ENCODE data around the gene ITGAE. TPM values are rescaled to one million over a fixed set of nuclear protein-coding genes. Genes with fewer than 3 reads are reported as not detected.
A peak's percentile ranks its signal among the peaks of the same experiment; 100 is the strongest.

The ITGAE gene
- total and polyA plus RNA-seq, 5 donors from 2014 or later = 14.2 to 46.4 (median 36.9) TPM

GRCh38 chr17:3772764-3773163 lies 28.2 kb downstream of the ITGAE start:
- H3K9me3 Mint-ChIP-seq = no peaks in the 10 kb centered on the region

DNA sequence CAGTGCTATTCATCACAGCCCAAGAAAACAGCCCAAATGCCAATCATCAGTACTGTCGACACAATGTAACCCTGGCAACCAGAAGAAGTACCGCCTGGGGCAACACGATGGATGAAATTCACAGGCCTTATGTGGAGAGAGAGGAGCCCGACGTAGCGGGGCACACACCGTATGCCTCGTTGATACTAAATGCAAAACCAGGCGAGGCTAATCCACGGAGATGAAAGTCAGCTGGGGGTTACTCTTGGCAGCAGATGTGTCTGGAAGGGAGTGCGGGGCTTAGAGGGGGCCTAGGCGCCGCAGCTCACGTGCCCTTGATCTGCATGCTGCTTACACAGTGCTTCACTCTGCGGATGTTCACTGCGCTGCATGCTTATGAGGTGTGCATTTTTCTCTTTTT lies 29.8 kb downstream of the ITGAE start:
- ATAC-seq (ENCODE audit: low read depth in 2 of 2) (peak in 1 of 2 donors; percentile 40), DNase-seq (peak in 1 of 3 donors; percentile 40)
- no peak overlapping the region for H3K27ac ChIP-seq (ENCODE audit: insufficient read depth, low read length, poor library complexity, severe bottlenecking)
- Mint-ChIP-seq H3K9me3 (peaks cover 0 to 5% (median 0%) of the 10 kb centered on the region in 7 donors), H3K4me1 (peaks cover 0 to 51% (median 14%) of the 10 kb centered on the region in 4 donors), H3K27me3 (no peaks in the 10 kb centered on the region), H3K27ac (peak overlapping the region in 2 of 3 donors; percentile 83 to 88), H3K4me3 (peak overlapping the region in 1 of 4 donors; percentile 42), H3K36me3 (no peaks in the 10 kb centered on the region)
- H3K27me3 ChIP-seq (ENCODE audit: control insufficient read depth, insufficient read depth, low read length) = no peaks in the 10 kb centered on the region
- no peaks in the 10 kb centered on the region for H3K9me3 ChIP-seq (ENCODE audit: control insufficient read depth in 2 of 2, low read length in 2 of 2)
- no peaks in the 10 kb centered on the region for H3K36me3 ChIP-seq (ENCODE audit: control insufficient read depth, insufficient read depth, low read length)
- H3K4me3 ChIP-seq (ENCODE audit: low read depth, low read length) = no peak overlapping the region
- peaks cover 13% of the 10 kb centered on the region for H3K4me1 ChIP-seq (ENCODE audit: control insufficient read depth, insufficient read depth, low read length, poor library complexity, severe bottlenecking)

More at GRCh38 chr17:3772764-3773163, 28.2 kb downstream of the ITGAE start:
- Mint-ChIP-seq H3K27ac (no peak overlapping the region), H3K4me1 (peaks cover 0 to 38% (median 7%) of the 10 kb centered on the region in 4 donors), H3K36me3 (no peaks in the 10 kb centered on the region), H3K4me3 (no peak overlapping the region), H3K27me3 (no peaks in the 10 kb centered on the region)
- Histone ChIP-seq H3K9me3 (ENCODE audit: control insufficient read depth in 2 of 2, low read length in 2 of 2) (no peaks in the 10 kb centered on the region), H3K4me1 (ENCODE audit: control insufficient read depth, insufficient read depth, low read length, poor library complexity, severe bottlenecking) (peaks cover 5% of the 10 kb centered on the region), H3K27ac (ENCODE audit: insufficient read depth, low read length, poor library complexity, severe bottlenecking) (no peak overlapping the region), H3K27me3 (ENCODE audit: control insufficient read depth, insufficient read depth, low read length) (no peaks in the 10 kb centered on the region), H3K36me3 (ENCODE audit: control insufficient read depth, insufficient read depth, low read length) (no peaks in the 10 kb centered on the region), H3K4me3 (ENCODE audit: low read depth, low read length) (no peak overlapping the region)
- no peak for ATAC-seq (ENCODE audit: low read depth in 2 of 2)
- no peak for DNase-seq

GRCh38 chr17:3770466-3770865 lies 30.5 kb downstream of the ITGAE start:
- Histone ChIP-seq H3K27ac (ENCODE audit: insufficient read depth, low read length, poor library complexity, severe bottlenecking) (no peak overlapping the region), H3K4me3 (ENCODE audit: low read depth, low read length) (no peak overlapping the region), H3K9me3 (ENCODE audit: control insufficient read depth in 2 of 2, low read length in 2 of 2) (no peaks in the 10 kb centered on the region), H3K36me3 (ENCODE audit: control insufficient read depth, insufficient read depth, low read length) (no peaks in the 10 kb centered on the region), H3K27me3 (ENCODE audit: control insufficient read depth, insufficient read depth, low read length) (no peaks in the 10 kb centered on the region), H3K4me1 (ENCODE audit: control insufficient read depth, insufficient read depth, low read length, poor library complexity, severe bottlenecking) (peaks cover 20% of the 10 kb centered on the region)
- Mint-ChIP-seq H3K27ac (peak overlapping the region; percentile 59 to 83 (median 71)), H3K4me3 (peak overlapping the region in 1 of 4 donors; percentile 42), H3K9me3 (peaks cover 0 to 5% (median 0%) of the 10 kb centered on the region in 7 donors), H3K4me1 (peaks cover 0 to 57% (median 20%) of the 10 kb centered on the region in 4 donors), H3K36me3 (no peaks in the 10 kb centered on the region), H3K27me3 (no peaks in the 10 kb centered on the region)
- ATAC-seq (ENCODE audit: low read depth in 2 of 2) (peak; percentile 51 to 59), DNase-seq (peak in 1 of 3 donors; percentile 73)

- Histone ChIP-seq H3K27me3 (ENCODE audit: control insufficient read depth, insufficient read depth, low read length) (no peaks in the 10 kb centered on the region), H3K4me1 (ENCODE audit: control insufficient read depth, insufficient read depth, low read length, poor library complexity, severe bottlenecking) (peaks cover 34% of the 10 kb centered on the region), H3K27ac (ENCODE audit: insufficient read depth, low read length, poor library complexity, severe bottlenecking) (no peak overlapping the region), H3K4me3 (ENCODE audit: low read depth, low read length) (no peak overlapping the region), H3K36me3 (ENCODE audit: control insufficient read depth, insufficient read depth, low read length) (no peaks in the 10 kb centered on the region), H3K9me3 (ENCODE audit: control insufficient read depth in 2 of 2, low read length in 2 of 2) (no peaks in the 10 kb centered on the region)
- Mint-ChIP-seq H3K4me1 (peaks cover 0 to 72% (median 29%) of the 10 kb centered on the region in 4 donors), H3K36me3 (no peaks in the 10 kb centered on the region), H3K27me3 (no peaks in the 10 kb centered on the region), H3K9me3 (peaks cover 0 to 5% (median 0%) of the 10 kb centered on the region in 7 donors), H3K27ac (peak overlapping the region in 2 of 3 donors; percentile 42 to 68), H3K4me3 (peak overlapping the region in 2 of 4 donors; percentile 5 to 81)
- DNase-seq = no peak
- no peak for ATAC-seq (ENCODE audit: low read depth in 2 of 2)
Observed at GRCh38 chr17:3768769-3769168, 32.2 kb downstream of the ITGAE start.

GRCh38 chr17:3768341-3768740 lies 32.6 kb downstream of the ITGAE start:
- Mint-ChIP-seq H3K4me1 (peaks cover 0 to 76% (median 32%) of the 10 kb centered on the region in 4 donors), H3K27me3 (no peaks in the 10 kb centered on the region), H3K4me3 (peak overlapping the region in 2 of 4 donors; percentile 5 to 81), H3K36me3 (no peaks in the 10 kb centered on the region), H3K9me3 (peaks cover 0 to 5% (median 0%) of the 10 kb centered on the region in 7 donors), H3K27ac (peak overlapping the region in 2 of 3 donors; percentile 42 to 68)
- H3K9me3 ChIP-seq (ENCODE audit: control insufficient read depth in 2 of 2, low read length in 2 of 2) = no peaks in the 10 kb centered on the region
- H3K27ac ChIP-seq (ENCODE audit: insufficient read depth, low read length, poor library complexity, severe bottlenecking) = no peak overlapping the region
- no peaks in the 10 kb centered on the region for H3K27me3 ChIP-seq (ENCODE audit: control insufficient read depth, insufficient read depth, low read length)
- H3K36me3 ChIP-seq (ENCODE audit: control insufficient read depth, insufficient read depth, low read length) = no peaks in the 10 kb centered on the region
- H3K4me1 ChIP-seq (ENCODE audit: control insufficient read depth, insufficient read depth, low read length, poor library complexity, severe bottlenecking) = peaks cover 38% of the 10 kb centered on the region
- no peak for ATAC-seq (ENCODE audit: low read depth in 2 of 2)
- H3K4me3 ChIP-seq (ENCODE audit: low read depth, low read length) = no peak overlapping the region
- DNase-seq = no peak

- H3K4me1 ChIP-seq (ENCODE audit: control insufficient read depth, insufficient read depth, low read length, poor library complexity, severe bottlenecking) = peaks cover 38% of the 10 kb centered on the region
Observed at GRCh38 chr17:3766779-3767178, 34.2 kb downstream of the ITGAE start.

DNA sequence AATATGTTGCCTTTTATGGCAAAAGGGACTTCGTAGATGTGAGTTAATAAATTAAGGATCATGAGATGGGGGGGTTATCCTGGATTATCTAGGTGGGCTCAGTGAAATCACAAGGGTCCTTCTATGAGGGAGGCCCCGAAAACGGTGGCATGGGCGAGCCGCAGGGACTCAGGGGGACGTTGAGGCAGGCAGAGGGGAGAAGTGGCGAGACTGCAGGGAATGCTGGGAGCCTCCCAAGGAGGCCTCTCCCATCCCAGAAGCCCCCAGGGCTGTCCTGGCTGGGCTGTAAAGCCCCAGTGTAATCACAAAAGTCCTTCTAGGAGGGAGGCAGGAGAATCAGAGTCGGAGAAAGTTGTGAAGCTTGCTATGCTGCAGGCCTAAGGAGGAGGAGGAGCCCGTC lies 35.0 kb downstream of the ITGAE start:
- no peaks in the 10 kb centered on the region for H3K9me3 ChIP-seq (ENCODE audit: control insufficient read depth in 2 of 2, low read length in 2 of 2)
- ATAC-seq (ENCODE audit: low read depth in 2 of 2) (no peak), DNase-seq (no peak)
- H3K4me1 ChIP-seq (ENCODE audit: control insufficient read depth, insufficient read depth, low read length, poor library complexity, severe bottlenecking) = peaks cover 38% of the 10 kb centered on the region
- peak overlapping the region; percentile 44 for H3K4me3 ChIP-seq (ENCODE audit: low read depth, low read length)
- Mint-ChIP-seq H3K27me3 (no peaks in the 10 kb centered on the region), H3K4me1 (peaks cover 0 to 66% (median 30%) of the 10 kb centered on the region in 4 donors), H3K4me3 (peak overlapping the region; percentile 71 to 91 (median 81)), H3K9me3 (peaks cover 0 to 5% (median 0%) of the 10 kb centered on the region in 7 donors), H3K27ac (peak overlapping the region; percentile 90 to 92 (median 90)), H3K36me3 (no peaks in the 10 kb centered on the region)
- H3K27ac ChIP-seq (ENCODE audit: insufficient read depth, low read length, poor library complexity, severe bottlenecking) = no peak overlapping the region
- no peaks in the 10 kb centered on the region for H3K27me3 ChIP-seq (ENCODE audit: control insufficient read depth, insufficient read depth, low read length)
- H3K36me3 ChIP-seq (ENCODE audit: control insufficient read depth, insufficient read depth, low read length) = no peaks in the 10 kb centered on the region

More at GRCh38 chr17:3766779-3767178, 34.2 kb downstream of the ITGAE start:
- Mint-ChIP-seq H3K36me3 (no peaks in the 10 kb centered on the region), H3K4me3 (peak overlapping the region in 2 of 4 donors; percentile 2 to 25), H3K9me3 (peaks cover 0 to 5% (median 0%) of the 10 kb centered on the region in 7 donors), H3K27me3 (no peaks in the 10 kb centered on the region), H3K4me1 (peaks cover 0 to 74% (median 31%) of the 10 kb centered on the region in 4 donors), H3K27ac (peak overlapping the region in 2 of 3 donors; percentile 8 to 63)
- no peaks in the 10 kb centered on the region for H3K9me3 ChIP-seq (ENCODE audit: control insufficient read depth in 2 of 2, low read length in 2 of 2)
- H3K4me3 ChIP-seq (ENCODE audit: low read depth, low read length) = no peak overlapping the region
- no peak overlapping the region for H3K27ac ChIP-seq (ENCODE audit: insufficient read depth, low read length, poor library complexity, severe bottlenecking)
- H3K27me3 ChIP-seq (ENCODE audit: control insufficient read depth, insufficient read depth, low read length) = no peaks in the 10 kb centered on the region
- DNase-seq (peak in 1 of 3 donors; percentile 39), ATAC-seq (ENCODE audit: low read depth in 2 of 2) (no peak)
- H3K36me3 ChIP-seq (ENCODE audit: control insufficient read depth, insufficient read depth, low read length) = no peaks in the 10 kb centered on the region

GRCh38 chr17:3763777-3764170 lies 37.2 kb downstream of the ITGAE start:
- no peaks in the 10 kb centered on the region for H3K27me3 Mint-ChIP-seq
- Histone ChIP-seq H3K27me3 (ENCODE audit: control insufficient read depth, insufficient read depth, low read length) (no peaks in the 10 kb centered on the region), H3K36me3 (ENCODE audit: control insufficient read depth, insufficient read depth, low read length) (no peaks in the 10 kb centered on the region), H3K4me1 (ENCODE audit: control insufficient read depth, insufficient read depth, low read length, poor library complexity, severe bottlenecking) (peaks cover 33% of the 10 kb centered on the region), H3K9me3 (ENCODE audit: control insufficient read depth in 2 of 2, low read length in 2 of 2) (no peaks in the 10 kb centered on the region), H3K27ac (ENCODE audit: insufficient read depth, low read length, poor library complexity, severe bottlenecking) (no peak overlapping the region), H3K4me3 (ENCODE audit: low read depth, low read length) (no peak overlapping the region)
- H3K27ac Mint-ChIP-seq = peak overlapping the region in 2 of 3 donors; percentile 42 to 67
- H3K4me1 Mint-ChIP-seq = peaks cover 0 to 47% (median 32%) of the 10 kb centered on the region in 4 donors
- DNase-seq = no peak
- H3K4me3 Mint-ChIP-seq = peak overlapping the region in 3 of 4 donors; percentile 17 to 50 (median 24)
- peaks cover 0 to 5% (median 0%) of the 10 kb centered on the region in 7 donors for H3K9me3 Mint-ChIP-seq
- no peak for ATAC-seq (ENCODE audit: low read depth in 2 of 2)
- no peaks in the 10 kb centered on the region for H3K36me3 Mint-ChIP-seq
